Activated gamma-delta T cell treated with Interleukin-2 at 50 U/mL for 16 hours (primary cell): ENCODE measurements around the gene MAP1B.
"Not testable (repeated sequence)": the region's sequence is repeated elsewhere in the genome, so short reads cannot be mapped to it uniquely, and the experiment has no call there.

Experiments
- DNase-seq: peaks from one replicate; pipeline ENCODE4 v3.0.0-alpha.2; 2020

The MAP1B gene

DNA sequence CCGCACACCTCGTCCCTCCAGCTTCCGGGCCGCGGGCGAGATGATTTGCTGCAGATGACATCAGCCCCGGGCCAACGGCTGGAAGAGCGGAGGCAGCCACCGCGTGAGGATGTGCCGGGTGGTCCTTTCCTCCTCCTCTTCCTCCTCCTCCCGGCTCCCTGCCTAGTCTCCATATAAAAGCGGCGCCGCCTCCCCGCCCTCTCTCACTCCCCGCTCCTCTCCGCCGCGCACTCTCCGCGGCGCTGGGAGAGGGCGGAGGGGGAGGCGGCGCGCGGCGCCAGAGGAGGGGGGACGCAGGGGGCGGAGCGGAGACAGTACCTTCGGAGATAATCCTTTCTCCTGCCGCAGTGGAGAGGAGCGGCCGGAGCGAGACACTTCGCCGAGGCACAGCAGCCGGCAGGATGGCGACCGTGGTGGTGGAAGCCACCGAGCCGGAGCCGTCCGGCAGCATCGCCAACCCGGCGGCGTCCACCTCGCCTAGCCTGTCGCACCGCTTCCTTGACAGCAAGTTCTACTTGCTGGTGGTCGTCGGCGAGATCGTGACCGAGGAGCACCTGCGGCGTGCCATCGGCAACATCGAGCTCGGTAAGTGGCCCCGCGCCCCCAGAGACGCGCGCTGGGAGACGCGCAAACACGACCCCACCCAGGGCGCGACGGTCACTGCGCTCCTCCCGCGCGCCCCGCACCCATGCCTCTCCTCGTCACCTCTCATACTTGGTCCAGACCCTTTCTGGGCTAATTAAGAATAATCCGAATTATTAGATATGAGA is at the start of gene MAP1B:
Gene MAP1B (plus strand): TSS at position 345 of the 770 bp plus-strand sequence. CDS start 57 bp downstream, at position 402.
- no peak for DNase-seq

DNA sequence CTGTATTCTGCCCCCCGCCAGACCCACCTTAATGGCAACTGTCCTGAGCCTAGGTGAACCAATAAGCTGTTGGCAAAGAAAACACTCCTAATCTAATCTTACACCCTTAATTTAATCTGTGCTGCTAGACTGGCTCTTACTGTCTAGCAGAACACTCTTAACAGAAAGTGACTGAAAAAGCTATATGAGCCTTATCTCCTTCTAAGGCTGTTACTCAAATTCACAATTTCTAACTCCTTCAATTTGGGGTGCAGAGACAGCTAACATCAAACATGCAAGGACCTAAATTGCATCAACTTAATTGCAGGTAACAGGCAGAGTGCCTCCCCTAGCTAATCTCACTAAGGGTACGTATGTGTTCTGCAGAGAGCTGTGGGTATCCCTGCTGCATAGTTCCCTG is 49.5 kb upstream of the MAP1B start:
- DNase-seq, result no peak

DNA sequence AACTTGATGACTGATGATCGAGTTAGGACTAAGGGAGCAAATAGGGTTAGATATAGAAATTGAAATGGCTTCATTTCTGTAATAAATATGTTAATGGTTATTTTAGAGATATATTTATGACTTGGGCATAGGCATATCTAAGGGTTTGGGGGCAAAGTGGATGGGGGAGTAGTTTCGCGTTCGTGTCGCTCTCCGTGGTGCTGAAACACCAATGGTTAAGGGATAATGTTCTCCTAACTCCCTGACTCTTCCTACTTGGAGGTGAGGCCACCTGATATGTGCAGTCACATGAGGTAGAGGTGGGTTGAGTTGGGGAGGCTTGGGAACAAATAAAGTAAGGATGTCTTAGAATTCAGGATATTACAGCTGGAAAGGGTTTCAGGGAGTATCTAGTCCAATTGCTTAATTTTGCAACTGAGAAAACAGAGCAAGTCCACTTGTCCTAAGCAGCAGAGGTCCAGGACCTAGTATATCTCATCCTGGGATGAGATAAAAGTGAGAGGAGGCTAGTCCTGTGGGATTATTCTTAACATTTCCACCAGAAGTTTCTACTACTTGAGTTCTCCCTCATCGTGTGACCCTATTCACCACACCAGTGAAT is 44.0 kb upstream of the MAP1B start:
- DNase-seq, result no peak

DNA sequence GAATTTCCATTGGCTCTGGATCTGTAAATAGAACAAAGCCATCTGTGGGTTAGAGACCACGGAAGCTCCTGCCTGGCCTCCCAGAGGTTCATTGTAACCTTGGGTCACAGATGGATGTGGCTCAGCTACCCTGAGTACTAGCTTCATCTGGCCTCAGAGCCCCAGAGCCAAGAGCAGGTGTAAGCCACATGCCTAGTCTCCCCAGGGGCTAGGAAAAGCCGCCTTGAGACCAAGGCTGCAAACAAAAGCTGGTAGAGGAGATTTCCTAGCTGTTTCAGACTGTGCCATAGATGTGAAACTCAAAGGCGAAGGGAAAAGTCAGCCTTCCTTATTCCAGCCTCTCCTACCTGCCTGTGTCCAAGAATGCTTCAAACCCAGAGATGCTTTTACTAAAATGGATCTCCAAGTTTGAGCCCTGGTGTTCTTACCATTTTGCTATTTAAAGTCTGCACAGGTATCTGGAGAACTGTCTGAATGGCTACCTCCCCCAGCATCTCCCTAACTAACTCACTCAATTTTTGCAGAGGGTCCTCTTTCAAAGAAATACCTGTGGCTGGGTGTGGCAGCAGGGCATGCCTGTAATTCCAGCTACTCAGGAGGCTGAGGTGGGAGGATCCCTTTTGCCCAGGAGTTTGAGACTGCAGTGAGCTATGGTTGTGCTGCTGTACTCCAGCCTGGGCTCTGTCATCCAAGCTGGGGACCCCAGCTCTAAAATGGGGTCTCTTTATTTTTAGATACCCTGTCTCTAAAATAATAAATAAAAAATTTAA is 42.3 kb upstream of the MAP1B start:
- DNase-seq, result no peak

DNA sequence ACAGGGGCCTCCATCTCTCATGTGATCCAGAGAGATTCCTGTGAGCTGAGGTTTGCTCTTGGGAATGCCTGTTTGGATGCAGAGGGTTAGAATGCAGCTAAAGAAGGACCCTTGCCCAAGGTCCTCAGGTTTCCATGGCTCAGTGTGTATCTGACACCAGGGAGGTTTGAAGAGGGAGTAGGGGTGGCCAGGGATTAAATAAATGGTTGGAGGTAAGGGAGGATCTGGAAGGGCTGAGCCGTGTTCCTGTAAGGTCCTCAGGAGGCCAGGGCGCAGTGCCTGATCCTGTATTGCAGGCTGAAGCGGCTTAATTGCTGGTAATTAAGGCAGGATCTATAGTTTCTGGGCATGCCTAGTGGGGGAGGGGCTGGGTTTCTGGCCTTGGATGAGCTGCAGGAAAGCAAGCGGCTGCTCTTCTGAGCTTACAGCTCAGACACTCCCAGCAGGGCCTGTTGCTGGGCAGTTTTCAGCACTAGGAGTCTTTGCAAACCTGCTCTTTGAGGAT is 41.5 kb upstream of the MAP1B start:
- no peak for DNase-seq

DNA sequence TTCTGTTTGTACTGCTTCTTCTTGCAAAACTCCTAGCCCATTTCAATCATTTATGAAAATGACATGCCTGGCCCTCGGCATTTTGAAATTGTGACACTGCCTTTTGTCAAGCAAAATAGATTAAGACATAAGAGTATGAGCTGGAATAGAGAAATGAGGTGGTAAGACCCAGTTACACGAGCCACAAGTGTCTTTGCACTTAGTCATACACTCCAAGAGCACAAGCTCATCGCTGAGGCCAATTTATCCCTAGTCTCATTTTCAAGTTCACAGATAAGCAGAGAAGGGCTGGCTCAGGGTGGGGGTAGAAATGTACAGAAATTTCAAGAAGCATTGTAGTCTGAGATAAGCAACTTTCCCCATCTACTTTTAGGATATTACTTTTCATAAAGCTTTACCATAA is 40.6 kb upstream of the MAP1B start:
- no peak for DNase-seq

DNA sequence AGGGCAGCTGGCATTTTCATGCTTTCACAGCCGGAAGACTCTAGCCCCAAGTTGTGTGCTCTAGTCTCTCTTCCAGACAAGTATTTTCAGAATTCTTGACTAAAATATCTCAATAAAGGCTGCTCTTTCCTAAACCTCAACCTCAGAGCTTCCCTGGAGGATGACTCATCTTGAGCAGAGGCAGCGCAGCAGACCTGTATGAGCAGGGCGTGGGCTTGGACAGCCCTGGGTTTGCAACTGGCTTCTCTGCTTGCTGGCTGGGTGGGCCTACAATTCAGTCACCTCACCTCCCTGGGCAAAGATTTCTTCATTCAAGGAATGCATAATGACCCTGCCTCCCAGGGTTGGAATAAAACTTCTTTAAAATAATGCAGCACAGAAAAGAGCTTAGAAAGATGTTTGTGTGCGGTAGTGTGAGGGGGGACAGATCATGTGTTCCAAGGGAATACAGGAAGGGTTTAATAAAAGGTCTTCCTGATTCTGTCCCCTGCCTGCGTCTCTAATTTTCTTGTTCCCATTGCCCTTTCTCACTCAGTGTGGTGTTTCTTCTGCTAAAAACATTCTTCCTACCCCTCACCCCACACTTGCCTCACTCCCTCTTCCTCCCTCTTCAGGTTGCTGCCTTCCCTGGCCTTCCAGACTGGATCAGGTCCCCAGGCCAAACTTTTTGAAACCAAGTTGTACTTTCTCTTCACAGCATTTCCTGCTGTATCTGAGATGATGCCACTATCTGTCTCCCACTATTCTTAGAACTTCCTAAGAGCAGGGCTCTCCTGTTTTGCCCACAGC is 39.4 kb upstream of the MAP1B start:
- no peak for DNase-seq

DNA sequence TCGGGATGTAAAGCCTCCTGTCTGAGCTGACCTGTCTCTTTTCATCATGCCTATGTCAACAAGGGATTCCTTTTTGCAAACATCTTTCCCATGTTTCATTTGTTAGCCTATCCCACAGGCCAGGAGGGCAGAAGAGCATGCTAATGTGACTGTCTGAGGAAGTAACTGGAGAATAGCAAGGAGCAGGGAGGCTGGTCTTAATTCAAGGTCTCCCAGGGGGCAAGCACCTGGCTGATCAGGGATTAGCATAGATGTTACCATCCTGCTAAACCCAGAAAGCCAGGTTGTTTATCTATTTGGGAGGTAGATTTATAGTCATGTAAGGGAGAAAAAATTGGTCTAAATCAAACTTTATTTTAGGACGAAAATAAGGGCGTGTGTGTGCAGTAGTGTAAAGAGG is 36.7 kb upstream of the MAP1B start:
- DNase-seq, result no peak

DNA sequence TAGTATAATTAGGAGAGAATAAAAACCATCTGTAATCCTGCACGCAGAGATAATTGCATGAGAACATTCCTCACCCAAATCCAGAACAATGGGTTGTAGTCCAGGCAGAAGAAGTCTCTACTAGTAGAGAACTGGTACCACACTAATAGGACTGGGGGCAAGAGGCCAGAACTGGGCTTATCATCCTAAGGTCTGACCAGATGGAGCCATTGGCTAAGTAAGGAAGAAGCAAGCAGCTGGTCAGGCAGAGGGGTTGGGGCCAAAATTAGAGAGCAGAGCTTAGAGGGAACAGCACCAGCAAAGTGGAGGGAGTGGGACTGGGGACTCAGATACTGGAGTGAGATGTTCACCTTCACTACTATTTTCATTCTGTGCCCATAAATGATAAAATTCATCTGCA is 35.4 kb upstream of the MAP1B start:
- no peak for DNase-seq

DNA sequence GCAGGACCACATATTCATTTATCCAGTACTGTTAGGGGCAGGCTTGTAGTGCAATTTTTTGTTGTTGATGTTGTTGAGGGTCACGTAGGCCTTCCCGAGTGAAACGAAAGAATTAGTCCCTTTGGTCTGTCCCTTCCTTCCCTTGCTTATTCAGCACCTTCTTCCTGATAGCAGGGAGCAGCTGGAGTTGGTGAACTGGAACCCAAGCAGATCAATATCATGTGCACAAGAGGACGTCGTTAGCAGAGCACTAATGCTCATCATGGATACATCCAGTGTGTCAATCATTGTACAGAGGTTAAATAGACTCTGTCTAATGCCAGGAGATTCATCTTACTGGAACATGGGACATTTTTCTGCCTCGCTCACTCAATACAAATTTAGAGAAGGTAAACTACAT is 33.0 kb upstream of the MAP1B start:
- no peak for DNase-seq

DNA sequence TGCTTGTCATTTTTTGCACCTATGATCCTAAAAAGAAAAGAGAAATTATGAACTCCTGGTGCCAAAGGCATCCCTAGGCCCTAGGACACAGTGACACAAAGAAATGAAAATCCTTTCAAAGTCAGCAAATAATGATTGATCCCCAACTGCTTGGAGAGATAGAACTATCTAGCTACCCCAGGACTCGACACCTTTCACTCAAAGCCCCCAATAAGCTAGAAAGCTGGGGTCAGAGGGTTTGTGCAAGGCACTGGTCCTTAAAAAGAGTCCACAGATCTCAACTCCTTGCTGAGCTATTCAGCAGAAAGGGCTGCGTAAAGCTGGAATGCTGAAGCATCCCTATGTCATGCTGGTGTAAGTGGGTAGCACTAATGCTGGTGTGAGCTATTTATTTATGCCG is 31.8 kb upstream of the MAP1B start:
- no peak for DNase-seq

DNA sequence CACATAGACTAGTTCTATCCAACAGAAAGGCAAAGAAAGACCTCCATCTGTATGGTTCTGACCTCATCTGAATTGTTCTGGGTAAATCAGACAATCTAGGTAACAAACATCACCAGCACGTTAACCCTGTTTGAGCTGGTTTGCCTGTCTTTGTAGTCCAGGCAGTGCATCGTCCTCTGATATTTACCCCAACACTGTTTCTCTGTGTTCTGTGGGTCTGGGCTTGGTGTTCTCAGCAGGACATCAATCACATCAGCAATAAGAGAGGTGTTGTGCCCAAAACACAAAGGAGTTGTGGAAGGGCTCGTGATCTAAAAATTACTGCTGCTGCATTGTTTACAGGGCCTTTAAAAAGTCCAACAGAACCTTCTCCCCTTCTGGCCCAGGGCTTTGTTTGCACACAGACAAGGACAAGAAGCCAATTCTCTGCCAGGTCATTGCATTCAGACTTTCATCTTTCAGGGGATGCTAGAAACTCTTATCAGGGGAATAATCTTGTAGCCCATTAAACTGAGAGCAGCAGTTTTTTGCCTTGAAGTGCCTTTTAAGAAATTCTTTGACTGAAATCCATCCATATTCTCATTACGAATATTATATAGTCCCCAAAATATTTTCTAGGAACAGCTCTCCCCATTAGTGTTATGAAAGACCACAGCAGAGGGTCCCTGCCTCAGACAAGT is 30.5 kb upstream of the MAP1B start:
- no peak for DNase-seq

DNA sequence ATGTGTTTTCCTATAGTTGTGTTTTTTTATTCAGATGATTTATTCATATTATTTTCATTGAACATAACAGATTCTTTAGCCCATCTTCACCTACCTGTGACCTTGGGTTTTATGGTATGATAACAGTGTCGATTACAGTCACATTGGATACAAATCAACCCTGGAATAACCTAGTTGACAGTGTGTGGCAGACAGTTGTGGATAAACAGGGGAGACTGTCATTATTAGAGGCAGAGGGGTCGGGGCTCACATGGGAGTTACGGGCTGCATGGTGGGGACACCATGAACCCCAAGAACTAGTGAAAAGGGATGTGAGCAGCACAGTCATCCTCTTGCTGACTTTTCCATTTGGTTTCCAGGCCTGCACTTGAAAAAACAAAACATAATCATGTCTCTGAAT is 29.9 kb upstream of the MAP1B start:
- DNase-seq, result no peak

DNA sequence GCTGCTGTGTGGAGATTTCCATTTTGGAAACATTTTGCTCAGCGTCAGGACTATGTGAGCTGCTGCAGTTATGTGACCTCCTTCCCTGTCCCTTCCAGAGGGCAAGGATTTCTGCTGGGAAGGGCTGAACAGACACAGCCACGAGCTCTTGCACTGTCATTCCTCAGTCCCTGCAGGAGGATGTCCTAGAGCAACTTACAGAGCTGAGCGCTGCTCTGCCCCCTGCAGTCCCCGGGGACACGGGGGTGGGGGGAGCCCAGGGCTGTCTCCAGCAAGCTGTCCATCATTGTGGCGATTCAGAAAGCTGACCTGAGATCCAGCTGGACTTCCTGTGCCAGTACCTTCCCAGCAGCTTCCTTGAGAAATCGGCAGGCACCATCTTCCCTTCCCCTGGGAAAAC is 28.0 kb upstream of the MAP1B start:
- no peak for DNase-seq

DNA sequence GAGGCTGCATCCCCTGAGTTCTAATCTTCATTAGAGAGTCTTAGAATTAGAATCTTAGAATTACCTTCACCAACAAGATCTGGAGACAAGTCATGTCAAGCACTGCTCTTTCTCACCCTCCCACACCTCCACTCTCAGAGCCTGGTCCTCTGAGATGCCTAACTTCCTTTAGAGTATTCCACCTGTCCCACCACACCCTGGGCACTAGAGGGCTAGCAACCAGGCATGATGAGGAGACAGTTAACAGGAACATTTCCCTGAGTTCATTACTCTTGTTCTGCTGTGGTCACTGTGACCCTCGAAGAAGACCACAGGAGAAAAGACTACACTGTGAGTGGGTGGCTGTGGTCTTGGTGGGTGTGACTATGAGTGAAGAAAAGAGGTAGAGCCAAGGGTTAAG is 25.2 kb upstream of the MAP1B start:
- no peak for DNase-seq

DNA sequence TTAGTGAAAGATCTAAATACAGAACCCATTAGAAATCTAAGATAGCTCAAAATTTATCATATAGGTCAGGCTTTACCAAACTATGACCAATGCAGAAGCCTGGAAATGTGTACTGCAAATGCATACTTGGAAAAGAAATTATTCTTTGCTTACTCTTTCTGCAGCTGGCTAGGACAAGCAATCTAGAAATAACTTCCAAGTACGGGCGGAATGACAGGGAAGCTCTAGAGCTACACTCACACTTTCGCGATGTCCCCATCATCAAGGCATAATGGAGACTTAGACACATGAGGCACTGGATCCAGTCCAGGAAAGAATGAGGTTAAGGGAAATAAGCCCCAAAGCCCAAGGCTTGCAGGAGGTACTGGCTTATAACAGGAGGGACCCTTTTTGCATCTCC is 22.4 kb upstream of the MAP1B start:
- no peak for DNase-seq

DNA sequence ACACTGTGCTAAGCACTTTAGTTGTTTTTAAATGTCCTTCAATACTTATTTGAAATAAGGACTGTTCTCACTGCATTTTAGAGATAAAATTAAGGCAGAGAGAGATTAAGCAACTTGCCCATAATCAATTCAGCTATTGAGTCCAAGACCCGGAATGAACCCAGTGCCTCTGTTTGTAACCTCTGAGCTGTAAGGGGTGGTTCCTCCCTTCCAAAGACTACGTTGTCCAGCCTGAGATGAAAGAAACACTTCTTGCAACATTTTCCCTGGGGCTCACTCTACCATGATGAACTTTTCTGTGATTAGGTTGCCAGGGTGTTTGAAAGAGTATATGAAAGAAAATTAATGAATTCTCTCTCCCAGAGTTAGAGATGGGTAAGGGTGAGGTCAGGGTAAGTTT is 22.0 kb upstream of the MAP1B start:
- no peak for DNase-seq

DNA sequence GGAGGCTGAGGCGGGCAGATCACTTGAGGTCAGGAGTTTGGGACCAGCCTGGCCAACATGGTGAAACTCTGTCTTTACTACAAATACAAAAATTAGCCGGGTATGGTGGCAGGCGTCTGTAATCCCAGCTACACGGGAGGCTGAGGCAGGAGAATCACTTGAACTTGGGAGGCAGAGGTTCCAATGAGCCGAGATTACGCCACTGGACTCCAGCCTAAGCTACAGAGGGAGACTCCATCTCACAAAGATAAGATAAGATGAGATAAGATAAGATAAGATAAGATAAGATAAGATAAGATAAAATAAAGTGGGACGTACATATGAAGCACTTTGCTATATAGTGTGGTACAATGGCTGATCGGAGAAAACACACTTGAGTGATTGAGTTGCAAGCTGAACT is 17.6 kb upstream of the MAP1B start:
- not testable (repeated sequence) for DNase-seq

DNA sequence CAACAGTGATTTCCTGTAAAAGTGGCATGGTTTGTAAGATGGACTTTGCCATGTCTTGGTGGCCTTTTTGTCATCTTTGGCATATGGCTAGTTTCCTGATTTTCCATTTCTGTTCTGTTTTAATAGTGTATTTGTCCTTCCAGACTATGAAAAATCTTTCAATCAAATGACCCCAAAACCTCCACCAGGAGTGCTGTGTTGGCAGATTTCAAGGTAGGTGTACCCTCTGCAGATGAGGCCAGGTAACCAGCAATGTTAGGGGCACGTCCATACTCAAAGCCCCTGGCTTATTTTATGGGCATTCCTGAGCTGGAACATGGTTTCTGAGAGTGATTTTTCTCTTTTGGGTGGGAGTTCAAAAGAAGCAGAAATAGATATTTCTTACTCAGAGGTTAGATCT is 15.2 kb upstream of the MAP1B start:
- DNase-seq, result no peak

DNA sequence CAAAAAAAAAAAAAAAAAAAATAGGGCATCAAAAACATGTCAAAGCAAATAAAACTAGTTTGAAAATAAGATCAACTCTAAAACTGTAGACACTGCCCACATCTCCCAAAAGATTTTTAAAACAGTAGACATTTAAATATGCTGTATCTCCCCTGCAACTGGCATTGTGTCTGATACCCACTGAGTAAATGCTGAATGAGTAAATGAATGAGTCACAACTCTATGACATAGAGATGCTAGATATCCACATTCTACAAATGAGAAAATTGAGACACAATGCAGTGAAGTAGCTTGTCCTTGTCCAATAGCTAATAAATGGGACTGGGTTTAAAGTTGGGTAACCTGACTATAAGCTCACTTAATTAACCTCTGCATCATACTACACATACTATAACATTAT is 14.1 kb upstream of the MAP1B start:
- no peak for DNase-seq

DNA sequence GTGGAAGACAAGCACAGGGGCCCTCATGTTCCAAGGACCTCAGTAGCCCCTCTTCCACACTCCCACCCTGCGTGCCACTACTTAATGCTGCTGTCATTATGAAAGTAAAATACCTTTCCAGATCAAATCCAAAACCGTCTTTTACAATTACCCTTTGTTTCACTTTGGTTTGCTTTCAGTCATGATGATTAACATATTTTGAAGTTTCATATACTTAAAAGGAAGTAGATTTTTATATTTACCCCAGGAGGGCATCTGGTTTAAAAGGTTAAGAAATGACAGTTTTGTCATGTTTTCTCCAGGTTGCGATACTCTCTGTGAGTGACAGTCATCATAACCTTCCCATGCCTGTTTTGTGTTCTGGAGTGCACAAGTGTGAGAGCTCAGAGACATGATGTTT is 13.5 kb upstream of the MAP1B start:
- DNase-seq, result no peak

DNA sequence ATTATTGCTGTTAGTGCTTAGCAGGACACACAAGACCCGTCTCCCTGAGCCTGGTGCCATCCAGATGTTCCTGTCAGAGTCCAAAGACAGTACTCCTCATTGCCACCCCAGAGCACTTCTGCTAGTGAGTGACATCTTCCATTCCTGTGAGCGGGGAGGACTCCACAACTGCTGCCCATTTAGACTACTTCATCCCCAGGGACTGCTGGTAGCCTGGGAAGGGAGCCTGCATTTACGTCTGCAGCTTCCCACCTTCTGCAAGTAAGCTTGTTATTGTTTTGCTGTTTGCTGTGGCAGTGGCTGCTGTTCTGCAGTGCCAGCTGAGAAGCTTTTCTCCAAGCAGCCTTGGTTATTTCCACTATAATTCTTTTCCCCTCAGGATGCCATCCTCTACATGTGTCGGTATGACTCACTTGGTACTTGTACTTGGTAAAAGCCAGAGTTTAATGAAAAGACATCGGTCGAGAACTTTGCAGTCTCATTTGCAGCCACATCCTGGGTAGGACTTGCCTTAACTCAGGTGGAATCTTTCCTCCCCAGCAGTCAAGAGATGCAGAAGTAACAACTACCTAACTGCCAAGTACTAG is 10.6 kb upstream of the MAP1B start:
- no peak for DNase-seq
